IPS-NIHi11 (cell line): ENCODE measurements around the gene TEX261.

Experiments used
- DNase-seq: peaks from one replicate; pipeline ENCODE4 v3.0.0; 2012; ENCODE audit warnings: mixed read lengths, low spot score

TEX261 gene

DNA sequence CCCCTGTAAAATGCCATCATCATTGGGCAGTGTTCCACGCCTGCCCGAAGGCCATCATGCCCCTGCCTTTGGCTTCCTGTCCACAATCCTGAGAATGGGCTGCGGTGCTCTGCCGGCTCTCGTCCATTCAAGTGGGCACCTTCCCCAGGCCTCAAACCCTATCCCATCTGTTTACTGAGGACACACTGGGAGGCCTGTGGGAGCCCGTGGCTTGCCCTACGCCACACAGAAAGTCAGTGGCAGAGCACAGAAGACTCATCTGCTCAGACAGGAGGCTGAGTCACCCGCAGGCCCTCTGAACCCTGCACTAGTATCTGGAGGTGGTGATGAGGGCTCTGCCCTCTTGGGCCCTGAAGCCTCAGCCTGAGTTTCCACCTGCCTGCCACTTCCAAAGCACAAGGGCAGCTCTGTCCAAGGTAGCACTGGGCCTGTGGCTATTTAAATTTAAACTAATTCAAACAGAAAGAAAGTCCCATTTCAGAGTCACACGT, 35.4 kb downstream of the TEX261 start:
- no peak for DNase-seq

DNA sequence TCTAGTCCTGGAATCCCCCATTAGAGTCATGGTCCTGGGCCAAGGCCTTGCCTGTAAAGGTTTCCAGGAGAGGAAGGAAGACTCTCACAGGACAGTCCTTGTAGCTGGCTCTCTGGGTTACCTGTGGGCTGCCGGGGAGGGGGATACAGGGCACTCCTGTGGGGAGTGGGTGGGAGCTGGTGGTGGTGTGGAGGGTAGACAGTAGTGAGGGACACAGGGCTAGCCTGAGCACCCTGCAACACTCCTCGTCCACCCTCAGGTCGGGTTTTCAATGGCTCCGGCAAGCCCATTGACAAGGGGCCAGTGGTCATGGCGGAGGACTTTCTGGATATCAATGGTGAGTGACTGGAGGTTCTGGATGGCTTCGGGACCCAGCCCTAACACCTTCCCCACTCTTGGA, 35.9 kb downstream of the TEX261 start:
- DNase-seq, result no peak

DNA sequence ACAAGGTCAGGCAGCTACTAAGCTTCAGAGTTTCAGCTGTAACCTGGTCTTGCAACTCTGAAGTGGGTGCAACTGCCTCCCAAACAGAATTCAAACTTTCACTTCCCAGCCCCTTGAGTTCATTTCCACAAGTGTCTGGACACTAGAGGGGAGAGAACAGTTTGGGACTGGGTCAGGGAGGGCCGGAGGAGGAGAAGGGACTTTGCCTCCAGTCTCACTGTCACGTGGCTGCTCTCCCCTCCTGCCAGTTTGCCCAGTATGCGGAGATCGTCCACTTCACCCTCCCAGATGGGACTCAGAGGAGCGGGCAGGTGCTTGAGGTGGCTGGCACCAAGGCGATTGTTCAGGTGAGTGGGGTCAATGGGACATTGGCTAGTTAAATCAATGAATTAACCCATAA, 36.9 kb downstream of the TEX261 start:
- DNase-seq, result no peak

DNA sequence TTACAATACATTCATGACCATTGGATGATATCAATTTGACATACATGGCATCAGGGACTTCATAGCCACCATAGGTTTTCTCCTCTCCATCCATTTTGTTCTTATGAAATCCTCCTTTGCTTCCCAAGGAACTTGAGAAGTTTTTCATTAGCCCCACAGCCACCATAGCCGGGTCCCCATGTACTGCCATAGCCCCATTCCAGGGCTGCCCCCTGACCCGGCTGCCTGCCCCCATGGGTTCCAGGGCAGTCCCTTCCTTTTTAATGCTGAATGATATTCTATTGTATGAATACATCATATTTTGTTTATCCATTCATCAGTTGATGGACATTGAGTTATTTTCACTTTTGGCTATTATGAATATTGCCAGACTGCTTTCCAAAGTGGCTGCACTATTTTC, 38.5 kb downstream of the TEX261 start:
- no peak for DNase-seq

DNA sequence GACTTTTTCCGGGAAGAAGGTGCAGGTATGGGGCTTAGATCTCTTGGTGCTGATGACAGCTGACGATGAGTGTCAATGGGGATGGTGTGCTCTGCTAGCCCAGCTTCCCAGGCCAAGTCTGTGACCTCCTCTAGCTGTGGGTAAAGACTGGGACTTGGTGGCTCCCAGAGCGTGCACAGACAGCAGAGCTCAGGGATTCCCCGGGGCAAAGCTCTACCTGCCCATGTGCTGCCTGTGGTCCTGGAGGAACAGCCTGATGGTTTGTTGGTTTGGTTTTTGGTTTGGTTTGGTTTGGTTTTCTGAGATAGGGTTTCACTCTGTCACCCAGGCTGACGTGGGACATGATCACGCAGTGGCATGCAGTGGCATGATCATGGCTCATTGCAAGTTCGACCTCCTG, 39.8 kb downstream of the TEX261 start:
- DNase-seq, result no peak

DNA sequence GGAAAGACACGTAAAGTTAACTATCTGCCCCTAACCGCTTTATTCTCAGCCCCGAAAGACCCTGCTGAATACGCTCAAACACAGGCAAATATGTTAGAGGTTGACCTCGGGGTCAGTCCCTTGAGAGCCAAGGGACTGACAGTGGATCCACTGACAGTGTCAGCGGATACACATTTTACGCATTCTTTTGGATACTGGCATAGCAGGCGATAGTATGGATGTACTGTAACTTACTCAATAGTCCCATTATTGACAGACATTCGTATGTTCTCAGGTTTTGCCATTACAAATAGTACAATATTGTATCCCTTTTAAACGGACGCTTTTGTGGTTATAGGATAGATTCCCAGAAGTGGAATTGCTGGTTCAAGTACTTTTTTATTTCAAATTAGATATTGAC, 45.6 kb downstream of the TEX261 start:
- DNase-seq, result no peak

DNA sequence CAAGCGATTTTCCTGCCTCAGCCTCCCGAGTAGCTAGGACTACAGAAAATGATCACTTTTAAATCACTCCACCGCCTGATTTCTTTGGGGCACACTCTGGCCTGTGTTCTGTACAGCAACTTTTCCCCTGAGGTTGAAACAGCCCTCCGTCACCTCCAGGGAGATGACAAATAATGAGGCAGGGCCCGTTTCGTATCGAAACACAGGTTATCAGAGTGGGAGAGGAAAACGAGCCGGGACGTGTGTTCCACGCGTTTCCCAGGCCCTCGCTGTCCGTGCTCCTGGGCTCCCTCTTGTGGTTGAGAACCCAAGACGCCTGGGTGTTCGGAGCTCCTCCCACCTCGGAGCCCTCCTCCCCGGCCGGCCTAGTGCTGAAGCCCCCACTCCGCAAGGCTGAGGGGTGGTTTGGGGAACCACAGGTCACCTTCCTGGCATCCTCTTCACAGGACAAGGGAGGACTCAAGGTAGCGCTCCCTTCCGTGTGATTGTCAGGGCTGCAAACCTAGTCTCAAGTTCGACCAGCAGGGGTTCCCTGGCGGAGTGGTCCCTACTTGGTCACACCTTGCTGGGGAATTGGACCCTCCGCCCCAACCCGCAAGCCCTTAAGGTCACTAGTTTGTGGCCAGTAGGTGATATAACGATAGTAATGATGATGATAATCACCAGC, 46.2 kb downstream of the TEX261 start:
- DNase-seq, result peak; percentile 81

DNA sequence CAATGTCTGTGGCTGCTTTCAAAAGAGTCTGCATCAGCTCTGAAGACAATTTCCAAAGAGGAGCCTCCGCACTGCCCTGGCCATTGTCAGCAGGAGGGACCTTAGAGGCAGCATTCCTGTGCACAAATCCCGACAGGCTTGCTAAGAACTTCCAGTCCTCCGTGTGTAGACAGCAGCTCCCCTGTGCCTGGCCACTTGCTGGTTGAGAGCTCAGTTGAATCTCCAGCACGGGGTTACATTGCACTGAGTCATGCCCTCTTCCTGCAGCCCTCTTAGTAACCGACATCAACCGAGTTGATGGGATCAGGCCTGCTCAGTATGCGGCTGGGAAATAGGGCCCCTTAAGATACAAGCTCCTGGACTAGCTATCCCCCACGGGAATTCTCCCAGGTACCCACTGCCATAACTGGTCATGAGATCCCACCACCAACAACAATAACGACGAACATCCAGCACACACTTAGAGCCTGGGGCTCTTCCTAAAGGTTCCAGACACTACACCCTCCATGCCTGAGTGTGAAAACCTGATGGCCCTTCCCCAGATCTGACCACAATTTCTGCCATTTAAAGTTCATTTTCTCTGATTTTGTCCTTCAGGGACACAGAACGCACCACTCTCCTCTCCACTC, 47.0 kb downstream of the TEX261 start:
- DNase-seq, result no peak

DNA sequence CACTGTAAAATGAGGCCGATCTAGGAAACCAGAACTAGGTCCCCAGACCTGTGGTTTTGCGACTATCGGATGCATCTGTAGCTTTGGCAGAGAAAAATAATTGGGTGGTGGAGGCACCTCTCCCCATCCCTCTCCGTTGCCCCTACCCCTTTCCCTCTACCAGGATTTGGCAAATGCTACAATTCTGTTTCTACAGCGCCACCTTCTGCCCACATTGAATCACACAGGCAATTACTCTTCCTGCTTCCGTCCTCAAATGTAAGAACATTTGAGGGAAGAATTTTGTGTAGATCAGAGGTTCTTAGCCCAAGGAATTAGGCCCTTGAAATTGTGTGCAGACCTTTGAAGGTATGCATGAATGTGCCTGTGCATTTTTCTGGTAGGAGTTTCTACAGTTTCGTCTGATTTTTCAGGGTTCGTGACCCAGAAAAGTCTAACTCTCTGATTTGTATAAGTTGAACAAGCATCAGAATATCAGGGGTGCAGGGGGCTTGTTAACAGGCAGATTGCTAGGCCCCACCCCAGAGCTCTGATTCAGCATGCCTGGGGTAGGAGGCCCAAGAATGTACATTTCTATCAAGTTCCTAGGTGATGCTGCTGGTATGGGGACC, 47.7 kb downstream of the TEX261 start:
- peak; percentile 56 for DNase-seq

DNA sequence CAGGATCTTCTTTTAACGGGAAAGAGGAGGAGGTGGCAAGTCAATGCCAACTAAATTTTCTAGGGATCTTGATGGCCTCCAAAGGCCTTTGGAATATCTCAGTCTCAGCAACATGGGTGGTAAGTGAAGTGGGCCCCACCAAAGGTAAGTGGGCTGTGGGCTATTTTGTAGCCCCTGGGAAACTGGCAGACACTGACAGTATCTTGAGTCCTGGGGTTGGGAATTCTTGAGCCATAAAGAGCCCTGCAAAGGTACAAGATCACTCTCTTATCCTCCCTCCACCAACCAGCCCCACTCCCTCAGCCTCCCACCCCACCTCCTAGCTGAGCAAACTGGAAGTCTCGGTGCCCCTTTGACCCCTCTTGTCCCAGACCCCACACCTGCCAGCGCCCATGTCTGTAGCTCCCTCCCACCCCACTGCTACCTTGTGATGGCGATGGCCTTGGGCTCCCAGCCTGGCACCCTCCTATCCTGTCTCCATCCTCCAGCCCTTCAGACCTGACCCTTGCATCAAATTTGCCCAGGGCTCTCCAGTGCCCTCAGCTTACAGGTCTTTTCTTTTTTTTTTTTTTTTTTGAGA, 50.5 kb downstream of the TEX261 start:
- no peak for DNase-seq

DNA sequence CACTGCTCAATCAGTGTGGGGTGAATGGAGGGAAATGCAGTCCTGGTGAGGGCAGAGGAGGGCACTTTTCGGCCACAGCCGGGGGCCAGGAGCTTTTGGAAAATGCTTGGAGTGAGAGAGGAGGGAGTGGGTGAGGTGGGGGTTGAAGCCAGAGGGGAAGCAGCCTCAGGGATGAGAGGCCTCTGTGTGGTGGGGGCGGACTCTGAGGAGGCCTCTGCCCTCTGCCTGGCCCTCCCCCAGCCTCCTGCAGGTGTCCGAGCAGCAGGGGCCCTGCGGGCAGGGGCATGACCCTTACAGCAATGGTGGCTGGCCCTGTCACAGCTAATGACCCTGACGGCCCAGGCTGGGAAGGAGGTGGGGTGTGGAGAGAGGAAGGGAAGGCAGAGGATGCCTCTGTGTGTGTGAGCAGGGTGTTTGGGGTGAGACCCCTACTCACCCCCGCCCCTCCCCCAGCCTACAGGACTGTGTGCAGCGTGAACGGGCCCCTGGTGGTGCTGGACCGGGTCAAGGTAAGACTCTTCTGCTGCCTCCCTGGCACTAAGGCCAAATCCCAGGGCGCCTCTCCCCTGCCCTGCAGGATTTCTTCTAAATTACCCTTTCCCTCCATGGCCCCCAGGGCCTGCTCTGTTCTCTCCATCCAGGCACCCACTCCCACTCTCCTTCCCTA, 51.3 kb downstream of the TEX261 start:
- DNase-seq, result no peak

DNA sequence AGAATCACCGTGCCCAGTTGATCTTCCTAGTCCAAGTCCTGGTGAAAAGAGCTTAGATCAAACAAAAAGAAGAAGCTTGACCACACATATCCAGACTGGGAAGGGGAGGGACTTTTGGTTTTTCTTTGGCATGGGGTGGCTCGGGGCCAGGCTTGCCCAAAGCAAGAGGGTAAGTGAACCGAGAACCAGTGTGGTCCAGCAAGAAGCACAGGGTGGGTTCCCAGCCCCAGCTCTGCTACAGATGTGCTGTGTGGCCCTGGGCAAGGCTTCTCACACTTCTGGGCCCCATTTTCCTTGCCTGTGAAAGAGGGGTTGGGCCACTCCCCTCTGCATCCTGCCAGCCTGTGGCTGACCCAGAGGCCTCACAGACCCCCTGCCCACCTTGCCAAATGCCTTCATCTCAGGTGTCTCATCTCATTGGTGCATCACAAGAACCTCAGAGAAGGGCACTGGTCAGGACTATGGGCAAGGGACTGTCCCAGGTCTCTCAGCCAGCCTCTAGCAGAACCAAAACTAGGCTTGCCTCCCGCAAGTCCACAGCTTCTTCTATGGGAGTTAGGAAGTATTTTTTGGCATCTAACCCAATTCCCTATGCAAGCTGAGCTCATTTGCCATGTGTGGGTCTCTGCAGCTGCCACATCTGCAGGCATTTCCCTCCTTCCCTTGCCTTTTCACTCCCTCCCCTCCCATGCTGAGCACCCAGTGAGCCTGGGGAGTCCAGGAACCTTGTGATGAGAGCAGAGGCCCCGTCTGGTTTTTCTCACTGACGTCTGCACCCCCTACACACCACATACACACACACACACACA, 52.1 kb downstream of the TEX261 start:
- no peak for DNase-seq

DNA sequence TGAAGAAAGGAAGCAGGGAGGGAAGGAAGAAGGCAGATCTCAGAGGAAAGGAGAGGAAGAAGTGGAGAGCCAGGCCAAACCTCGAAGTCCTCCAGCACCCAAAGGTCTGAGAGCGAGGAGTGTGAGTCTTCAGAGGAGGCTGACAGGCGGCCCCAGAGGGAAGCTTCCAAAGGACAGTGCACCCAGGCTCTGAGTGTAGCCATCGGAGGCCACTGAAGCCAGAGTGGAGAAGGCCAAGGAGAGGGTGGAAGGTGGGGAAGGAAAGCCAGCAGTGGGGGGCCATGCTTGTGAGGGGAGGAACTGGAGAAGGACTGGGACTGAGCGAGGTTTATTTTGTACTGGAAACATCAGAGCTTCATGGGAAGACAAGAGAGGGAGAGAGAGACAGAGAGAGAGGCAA, 53.0 kb downstream of the TEX261 start:
- no peak for DNase-seq

DNA sequence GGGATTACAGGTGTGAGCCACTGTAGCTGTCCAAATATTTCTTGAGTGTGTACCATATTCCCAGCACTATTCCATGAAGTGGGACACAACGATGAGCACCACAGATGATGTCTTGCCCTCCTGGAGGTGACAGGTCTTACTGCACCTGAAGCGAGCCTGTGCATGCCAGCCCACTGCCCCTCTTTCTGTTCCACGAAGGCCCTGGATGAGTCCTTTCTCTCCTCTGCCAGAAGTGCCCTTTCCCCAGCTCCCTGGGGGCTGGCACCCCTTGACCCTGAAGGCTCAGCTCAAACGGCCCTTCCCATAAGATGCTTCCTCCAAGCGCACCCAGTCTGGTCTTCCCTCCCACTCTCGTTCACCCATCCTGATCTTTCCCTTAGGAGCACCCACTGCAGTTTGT, 53.5 kb downstream of the TEX261 start:
- DNase-seq, result no peak

DNA sequence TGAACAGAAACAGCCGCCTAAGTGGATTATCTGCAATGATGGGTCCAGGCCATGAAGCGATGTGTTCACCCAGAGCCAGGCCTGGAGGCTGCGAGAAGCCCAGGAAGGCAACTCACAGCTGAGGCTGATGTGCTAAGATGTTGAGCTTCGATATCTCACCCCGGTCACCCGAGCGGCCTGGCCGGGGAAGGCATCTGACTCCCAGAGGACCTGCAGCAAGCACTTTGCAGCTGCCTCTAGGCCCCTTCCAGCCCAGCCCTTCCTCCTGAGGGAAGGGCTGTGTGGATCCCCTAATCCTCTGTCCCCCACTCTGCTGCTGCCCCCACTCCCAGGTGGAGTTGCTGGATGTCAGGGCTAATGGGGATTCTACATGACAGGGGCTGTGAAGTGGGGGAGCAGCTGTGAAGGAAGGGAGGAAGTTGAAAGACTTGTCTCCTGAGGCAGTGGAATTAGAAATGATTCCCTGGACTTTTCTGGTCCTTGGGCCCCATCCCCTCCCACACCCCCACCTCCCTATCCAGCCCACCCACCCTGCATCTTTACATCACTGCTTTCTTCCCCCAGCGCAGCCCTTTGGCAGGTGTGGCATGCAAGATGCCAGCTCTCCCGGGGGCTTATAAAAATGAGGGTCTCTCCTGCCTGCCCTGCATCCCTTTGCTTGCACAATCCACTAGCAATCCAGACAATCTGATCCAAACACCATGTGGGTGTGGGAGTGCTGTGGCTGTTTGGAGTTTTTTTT, 54.7 kb downstream of the TEX261 start:
- no peak for DNase-seq

DNA sequence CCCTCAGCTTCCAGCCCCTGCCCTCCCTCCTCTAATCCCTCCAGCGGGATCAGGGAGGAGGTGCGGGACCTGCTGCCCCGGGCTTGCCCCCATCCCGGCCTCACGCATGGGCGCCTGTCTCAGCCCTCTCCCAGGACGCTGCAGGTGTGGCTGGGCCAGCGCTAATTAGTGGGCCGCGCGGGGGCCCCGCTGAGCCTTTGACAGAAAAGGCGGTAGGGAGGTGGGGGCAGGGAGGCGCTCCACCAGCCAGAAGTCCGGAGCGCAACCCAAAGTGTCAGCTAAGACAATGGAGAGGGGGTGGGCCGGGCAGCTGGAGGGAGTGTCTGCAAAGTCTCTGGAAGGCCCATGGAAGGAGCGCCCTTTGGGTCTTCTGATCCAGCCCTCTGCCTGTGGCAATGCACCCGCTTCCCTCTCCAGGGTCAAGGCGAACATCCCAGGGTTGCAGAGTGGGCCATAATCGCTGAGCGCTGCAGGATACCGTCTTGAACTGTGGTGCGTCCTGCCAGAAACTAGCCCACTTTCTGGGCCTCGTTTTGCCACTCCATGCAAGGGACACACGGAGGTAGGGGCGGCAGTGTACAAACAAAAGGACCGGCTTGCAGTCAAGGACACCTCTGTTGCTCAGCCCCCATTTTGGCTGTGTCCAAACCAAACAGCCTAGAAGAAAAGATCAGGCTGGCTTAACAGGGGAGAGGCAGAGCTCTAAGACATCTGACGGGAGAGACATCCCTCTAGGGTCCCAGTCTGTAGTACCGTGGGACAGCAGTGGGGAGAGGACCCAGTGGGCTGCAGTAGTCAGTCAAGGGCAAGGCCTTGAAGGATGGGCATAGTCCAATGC, 55.5 kb downstream of the TEX261 start:
- DNase-seq, result peak; percentile 71

DNA sequence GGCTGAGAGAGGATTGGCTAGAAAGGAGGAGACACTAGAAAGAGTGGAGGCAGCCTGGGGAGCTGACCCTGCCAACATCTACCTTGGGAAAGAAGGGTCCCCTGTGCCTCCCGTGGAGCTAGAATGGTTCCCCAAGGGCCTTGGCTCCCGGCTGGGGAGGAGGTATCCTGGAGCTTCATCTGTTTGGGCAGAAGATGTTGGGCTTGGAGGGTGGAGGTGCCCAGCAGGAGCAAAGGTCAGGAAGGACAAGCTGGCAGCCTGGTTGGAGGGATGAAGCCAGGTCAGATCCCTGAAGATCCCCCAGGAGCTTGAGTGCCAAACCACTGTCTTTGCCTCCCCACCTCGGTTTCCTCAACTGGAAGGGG, 56.1 kb downstream of the TEX261 start:
- no peak for DNase-seq

DNA sequence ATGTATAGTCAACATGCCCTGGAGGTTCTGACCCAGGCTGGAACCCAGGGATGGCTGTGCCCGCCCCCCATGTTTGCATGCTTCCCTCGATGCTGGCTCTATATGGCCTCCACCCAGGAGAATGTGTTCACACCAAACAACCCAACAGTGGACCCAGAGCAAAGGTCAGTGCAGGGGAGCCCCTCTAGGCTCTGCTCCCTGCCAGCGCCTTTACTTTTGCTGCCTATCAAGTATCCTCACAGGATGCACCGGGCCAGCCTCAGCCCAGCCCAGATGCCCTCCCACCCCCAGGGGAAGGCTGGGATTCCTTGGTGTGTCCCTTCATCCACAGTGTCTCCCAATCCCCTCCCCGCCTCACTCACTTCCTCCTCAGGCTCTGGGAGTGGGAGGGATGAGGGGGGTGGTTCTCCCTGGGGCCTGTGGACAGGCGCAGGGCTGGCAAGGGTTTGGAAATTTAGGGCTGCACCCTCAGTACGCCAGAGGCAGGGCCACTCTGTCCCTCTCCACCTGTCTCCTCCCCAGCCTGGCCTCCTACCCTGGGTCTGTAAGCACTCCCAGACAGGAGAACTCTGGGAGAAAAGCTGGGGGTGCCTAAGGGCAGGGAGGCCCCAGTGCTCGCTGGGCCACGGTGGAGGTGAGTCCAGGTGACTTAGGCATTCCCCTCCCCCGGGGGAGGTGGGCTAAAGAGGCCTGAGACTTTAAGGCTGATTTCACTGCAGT, 56.6 kb downstream of the TEX261 start:
- DNase-seq, result no peak

DNA sequence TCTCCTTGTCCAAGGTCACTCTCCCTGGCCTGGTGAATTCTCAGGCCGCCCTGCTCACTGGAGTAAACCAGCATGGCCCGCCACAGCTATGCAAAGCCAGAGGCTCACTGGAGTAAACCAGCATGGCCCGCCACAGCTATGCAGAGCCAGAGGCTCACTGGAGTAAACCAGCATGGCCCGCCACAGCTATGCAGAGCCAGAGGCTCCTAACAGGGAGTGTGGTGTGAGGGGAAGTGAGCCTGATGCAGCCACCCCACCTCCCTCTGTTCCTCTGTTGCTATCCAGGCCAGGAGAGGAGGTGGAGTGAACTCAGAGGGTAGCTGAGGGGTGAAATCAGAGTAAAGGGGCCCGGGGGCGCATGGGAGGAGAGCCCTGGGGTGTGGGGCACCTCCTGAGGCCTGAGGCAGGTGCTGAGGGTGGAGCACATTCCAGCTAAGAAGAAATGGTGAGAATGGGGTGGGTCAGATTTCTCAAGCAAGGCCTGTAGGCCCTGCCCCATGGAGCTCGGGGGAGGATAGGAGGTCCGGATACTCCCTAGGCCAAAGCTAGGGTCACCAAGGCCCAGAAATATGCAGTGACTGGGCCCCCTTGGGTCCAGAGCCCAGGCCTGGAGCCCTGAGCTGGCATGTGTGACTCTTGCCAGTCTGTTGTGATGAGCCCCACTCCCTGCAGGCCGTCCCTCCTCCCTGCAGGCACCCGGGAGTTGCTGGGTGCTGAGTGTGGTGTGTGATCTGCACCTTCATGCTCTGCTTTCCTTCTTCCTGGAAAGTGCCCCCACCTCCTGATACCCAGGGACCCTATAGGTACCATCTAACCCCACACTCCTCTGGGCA, 57.5 kb downstream of the TEX261 start:
- no peak for DNase-seq
